HUDEP-2 (cell line): ENCODE results near the gene ESYT1.

ENCODE experiments used
- DNase-seq, 76 experiments: peaks; one replicate each; lab custom pipeline; 2025; ENCODE audit not compliant: unreplicated experiment in 76 of 76; lab: John Stamatoyannopoulos, UW

ESYT1 gene

GRCh38 chr12:56172839-56173238, 44.8 kb downstream of the ESYT1 start:
- no peak for DNase-seq

GRCh38 chr12:56178347-56178746, 50.3 kb downstream of the ESYT1 start:
- no peak for DNase-seq

- no peak for DNase-seq
These were observed 58.9 kb downstream of the ESYT1 start for GRCh38 chr12:56186957-56187356.

- peak in 1 of 76 experiments; percentile 14 for DNase-seq
These were observed 60.2 kb downstream of the ESYT1 start for GRCh38 chr12:56188131-56188777.

- no peak for DNase-seq
These were observed 60.7 kb downstream of the ESYT1 start for GRCh38 chr12:56188778-56189098.

- DNase-seq, result peak in 72 of 76 experiments; percentile 37 to 87 (median 78)
These were observed 61.2 kb downstream of the ESYT1 start, which contains the start of gene SMARCC2 for GRCh38 chr12:56189099-56189917. TSS of gene SMARCC2 (minus strand) at chr12:56189483. CDS start at chr12:56189461, 22 bp downstream.

GRCh38 chr12:56189918-56190694, 62.0 kb downstream of the ESYT1 start:
- DNase-seq, result peak in 75 of 76 experiments; percentile 18 to 97 (median 83)

- peak in 1 of 76 experiments; percentile 39 for DNase-seq
These were observed 62.7 kb downstream of the ESYT1 start for GRCh38 chr12:56190695-56191155.

- no peak for DNase-seq
These were observed 64.5 kb downstream of the ESYT1 start for GRCh38 chr12:56192582-56192981.

GRCh38 chr12:56193025-56193578, 65.0 kb downstream of the ESYT1 start:
- peak in 69 of 76 experiments; percentile 10 to 85 (median 62) for DNase-seq
